Endothelial cell of umbilical vein (primary cell): ENCODE results near the gene MCCC1. TPM values are rescaled to one million over a fixed set of nuclear protein-coding genes. Genes with fewer than 3 reads are reported as not detected.

Experiments
- BruUV-seq: library from RNA; stranded (reverse); fragments of 400-500 nt; replicated peaks from 2 replicates; lab custom pipeline; 2021; lab: Mats Ljungman, UMichigan
- CTCF ChIA-PET: fragments of 300-600, 350-600 bp; sonication (Branson Sonifier 250); formaldehyde crosslinking; loops from one replicate; lab custom pipeline; 2021; ENCODE audit warnings: antibody characterized with exemption, inconsistent platforms; lab: Charles Lee
- POLR2A ChIA-PET: fragments of 300-600, 350-600 bp; sonication (Branson Sonifier 250); formaldehyde crosslinking; loops from one replicate; lab custom pipeline; 2021; ENCODE audit warnings: antibody characterized with exemption, inconsistent platforms; lab: Charles Lee
- DNase-seq: peaks from one replicate; pipeline ENCODE4 v3.0.0-alpha.2; 2011; ENCODE audit warnings: low read depth, low spot score
- FAIRE-seq: peaks from 2 replicates; lab custom pipeline; 2011; peaks lifted over from hg19 to GRCh38; lab: Jason Lieb, UNC
- H2AFZ ChIP-seq: 2 replicates; pipeline ENCODE4 v1.6.0; 2012; ENCODE audit warnings: low read depth, low read length, control low read depth, inconsistent platforms
- H3K27ac ChIP-seq: 2 replicates; pipeline ENCODE4 v1.5.1; 2011; ENCODE audit warnings: low read depth, mild to moderate bottlenecking, control low read depth, low read length, moderate library complexity; ENCODE audit not compliant: insufficient read depth
- H3K27me3 ChIP-seq, 2 experiments: 2 replicates each; pipeline versions ENCODE4 v1.6.0 to v1.6.1; 2011; ENCODE audit warnings: low read length in 2 of 2, mixed read lengths in 1 of 2; ENCODE audit not compliant: control insufficient read depth in 2 of 2, insufficient read depth in 2 of 2
- H3K36me3 ChIP-seq, 2 experiments: 2 replicates in 1 of 2; 3 replicates in 1 of 2; pipeline ENCODE4 v1.5.1; 2011; ENCODE audit warnings: low read length in 2 of 2, mild to moderate bottlenecking in 1 of 2, moderate library complexity in 1 of 2; ENCODE audit not compliant: control insufficient read depth in 2 of 2, insufficient read depth in 2 of 2; ENCODE audit errors: extremely low read depth in 1 of 2
- H3K4me1 ChIP-seq: 3 replicates; pipeline ENCODE4 v1.5.1; 2011; ENCODE audit warnings: mild to moderate bottlenecking, low read length; ENCODE audit not compliant: control insufficient read depth, insufficient read depth; ENCODE audit errors: extremely low read depth
- H3K4me2 ChIP-seq: 2 replicates; pipeline ENCODE4 v1.6.1; 2011; ENCODE audit warnings: low read length, control low read depth, mixed read lengths; ENCODE audit not compliant: insufficient read depth
- H3K4me3 ChIP-seq, 3 experiments: fragments of 200-600 bp in 1 of 3; sonication (generic), shearing (Covaris generic) in 1 of 3; replicated peaks in 1 of 3; 2 replicates each; pipeline ENCODE4 v1.5.1; 2011 to 2016; ENCODE audit warnings: control low read depth in 3 of 3, low read length in 3 of 3, mild to moderate bottlenecking in 2 of 3, inconsistent platforms in 1 of 3, low read depth in 1 of 3, moderate library complexity in 1 of 3; ENCODE audit not compliant: insufficient read depth in 1 of 3
- H3K79me2 ChIP-seq: 2 replicates; pipeline ENCODE4 v1.6.0; 2012; ENCODE audit warnings: low read length, inconsistent platforms; ENCODE audit not compliant: control insufficient read depth, insufficient read depth
- H3K9ac ChIP-seq: replicated peaks from 2 replicates; pipeline ENCODE3; 2011; ENCODE audit warnings: low read length, control low read depth; ENCODE audit not compliant: insufficient read depth; ENCODE audit errors: extremely low read depth
- H3K9me1 ChIP-seq: replicated peaks from 3 replicates; pipeline ENCODE4 v1.6.0; 2011; ENCODE audit warnings: mild to moderate bottlenecking, low read length; ENCODE audit not compliant: control insufficient read depth, insufficient read depth; ENCODE audit errors: extremely low read depth
- H3K9me3 ChIP-seq: replicated peaks from 2 replicates; pipeline ENCODE4 v1.5.1; 2012; ENCODE audit warnings: low read length, inconsistent platforms; ENCODE audit not compliant: control insufficient read depth, insufficient read depth
- H4K20me1 ChIP-seq: replicated peaks from 2 replicates; pipeline ENCODE3; 2011; ENCODE audit warnings: mild to moderate bottlenecking, low read length; ENCODE audit not compliant: control insufficient read depth, insufficient read depth; ENCODE audit errors: extremely low read depth
- FOS ChIP-seq: IDR thresholded peaks from 2 replicates; pipeline ENCODE4 v1.6.1; 2011; ENCODE audit warnings: mild to moderate bottlenecking, low read length, moderate library complexity, borderline replicate concordance; ENCODE audit not compliant: insufficient read depth
- GATA2 ChIP-seq: IDR thresholded peaks from 2 replicates; pipeline ENCODE4 v1.7.0; 2011; ENCODE audit warnings: low read depth, mild to moderate bottlenecking, moderate library complexity, mixed read lengths, low read length; ENCODE audit not compliant: insufficient read length, insufficient read depth
- MYC ChIP-seq: IDR thresholded peaks from one replicate; pipeline ENCODE4 v1.6.1; 2011; ENCODE audit warnings: mild to moderate bottlenecking, low read depth, low read length
- POLR2A ChIP-seq: IDR thresholded peaks from 2 replicates; pipeline ENCODE4 v1.6.1; 2012; ENCODE audit warnings: low read depth, mild to moderate bottlenecking, control low read depth, low read length
- dilution Hi-C: fragments of 300-500 bp; cut with MboI; formaldehyde crosslinking; loops from one replicate; pipeline ENCODE4 v1.15.0; 2019; ENCODE audit warnings: low sequenced_read_pairs; ENCODE audit not compliant: extremely low pct_ligation_motif_present
- intact Hi-C: fragments of 100-400 bp; cut with micrococcal nuclease; formaldehyde crosslinking; loops from one replicate; pipeline ENCODE4 v1.10.0; 2022
- polyA plus RNA-seq, 4 experiments: library from polyadenylated mRNA; depleted of rRNA in 3 of 4; stranded (reverse) in 3 of 4; unstranded in 1 of 4; fragments of >200 nt; gene quantifications; 2 replicates each; pipeline versions ENCODE4 v1.2.1 to v1.2.3, GENCODE V29; 2011 to 2012; ENCODE audit warnings: missing spikeins in 1 of 4
- total RNA-seq: library from RNA; stranded (reverse); gene quantifications from 2 replicates; pipeline ENCODE4 v1.2.3, GENCODE V29; 2021
- TF ChIP-seq, protein P1 (sequence below), 2 donors: IDR thresholded peaks; 1 replicate in 1 of 2; 2 replicates in 1 of 2; pipeline ENCODE4 v1.5.1; 2011; ENCODE audit warnings: low read length in 2 of 2, mild to moderate bottlenecking in 2 of 2, moderate library complexity in 2 of 2, control low read depth in 1 of 2, inconsistent platforms in 1 of 2, low read depth in 1 of 2; ENCODE audit not compliant: insufficient read depth in 1 of 2; ENCODE audit errors: extremely low read depth in 1 of 2

MCCC1 gene
- total and polyA plus RNA-seq, 2 donors (not counting 3 experiments of a cell fraction or from before 2014, with no cell fraction given): 9.2 to 19.7 TPM

DNA sequence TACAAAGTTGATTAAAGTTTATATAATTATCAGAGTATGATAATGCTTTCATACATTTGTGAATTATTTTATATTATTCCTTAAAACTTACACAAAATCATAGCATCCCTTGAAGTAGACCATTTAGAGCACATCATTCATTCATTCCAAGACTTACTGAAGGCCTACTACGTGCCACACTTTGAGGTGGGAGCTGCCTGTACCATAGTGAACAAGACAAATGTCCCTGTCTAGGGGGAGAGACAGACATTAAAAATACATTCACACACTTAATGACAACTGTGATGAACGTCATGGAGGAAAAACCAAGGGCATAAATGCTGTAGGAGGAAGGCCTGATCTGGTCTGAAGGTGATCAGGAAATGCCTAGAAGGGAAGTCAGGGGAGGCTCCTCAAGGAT, 12.1 kb downstream of the MCCC1 start:
- Histone ChIP-seq H3K9ac (no peak overlapping the region), H3K27ac (no peak overlapping the region), H3K79me2 (no peaks in the 10 kb centered on the region), H4K20me1 (no peaks in the 10 kb centered on the region), H3K9me3 (no peaks in the 10 kb centered on the region), H3K4me1 (no peaks in the 10 kb centered on the region), H2AFZ (no peak overlapping the region), H3K4me2 (no peak overlapping the region), H3K4me3 (no peak overlapping the region), H3K9me1 (no peaks in the 10 kb centered on the region), H3K36me3 (peaks cover 3 to 6% of the 10 kb centered on the region in 2 experiments), H3K27me3 (no peaks in the 10 kb centered on the region)
- TF ChIP-seq, protein P1, sequence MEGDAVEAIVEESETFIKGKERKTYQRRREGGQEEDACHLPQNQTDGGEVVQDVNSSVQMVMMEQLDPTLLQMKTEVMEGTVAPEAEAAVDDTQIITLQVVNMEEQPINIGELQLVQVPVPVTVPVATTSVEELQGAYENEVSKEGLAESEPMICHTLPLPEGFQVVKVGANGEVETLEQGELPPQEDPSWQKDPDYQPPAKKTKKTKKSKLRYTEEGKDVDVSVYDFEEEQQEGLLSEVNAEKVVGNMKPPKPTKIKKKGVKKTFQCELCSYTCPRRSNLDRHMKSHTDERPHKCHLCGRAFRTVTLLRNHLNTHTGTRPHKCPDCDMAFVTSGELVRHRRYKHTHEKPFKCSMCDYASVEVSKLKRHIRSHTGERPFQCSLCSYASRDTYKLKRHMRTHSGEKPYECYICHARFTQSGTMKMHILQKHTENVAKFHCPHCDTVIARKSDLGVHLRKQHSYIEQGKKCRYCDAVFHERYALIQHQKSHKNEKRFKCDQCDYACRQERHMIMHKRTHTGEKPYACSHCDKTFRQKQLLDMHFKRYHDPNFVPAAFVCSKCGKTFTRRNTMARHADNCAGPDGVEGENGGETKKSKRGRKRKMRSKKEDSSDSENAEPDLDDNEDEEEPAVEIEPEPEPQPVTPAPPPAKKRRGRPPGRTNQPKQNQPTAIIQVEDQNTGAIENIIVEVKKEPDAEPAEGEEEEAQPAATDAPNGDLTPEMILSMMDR (IDR thresholded peaks at IDR 0.05; ENCODE audit: extremely low read depth in 1 of 2, insufficient read depth in 1 of 2, low read depth in 1 of 2, low read length in 2 of 2): no peak
- no peak for TF ChIP-seq POLR2A
- no peak for TF ChIP-seq MYC
- FAIRE-seq: no peak
- BruUV-seq: no TSS peak
- no peak for DNase-seq
- ChIA-PET CTCF (interaction anchor here (1.5 to 2.3 kb wide), 2 partner anchors 9 to 12 kb away, joined by 9 to 10 read pairs; partner anchors contain the start of gene MCCC1), POLR2A (no interaction called here)
- intact Hi-C loops: no loop called here
- dilution Hi-C loops: no loop called here

DNA sequence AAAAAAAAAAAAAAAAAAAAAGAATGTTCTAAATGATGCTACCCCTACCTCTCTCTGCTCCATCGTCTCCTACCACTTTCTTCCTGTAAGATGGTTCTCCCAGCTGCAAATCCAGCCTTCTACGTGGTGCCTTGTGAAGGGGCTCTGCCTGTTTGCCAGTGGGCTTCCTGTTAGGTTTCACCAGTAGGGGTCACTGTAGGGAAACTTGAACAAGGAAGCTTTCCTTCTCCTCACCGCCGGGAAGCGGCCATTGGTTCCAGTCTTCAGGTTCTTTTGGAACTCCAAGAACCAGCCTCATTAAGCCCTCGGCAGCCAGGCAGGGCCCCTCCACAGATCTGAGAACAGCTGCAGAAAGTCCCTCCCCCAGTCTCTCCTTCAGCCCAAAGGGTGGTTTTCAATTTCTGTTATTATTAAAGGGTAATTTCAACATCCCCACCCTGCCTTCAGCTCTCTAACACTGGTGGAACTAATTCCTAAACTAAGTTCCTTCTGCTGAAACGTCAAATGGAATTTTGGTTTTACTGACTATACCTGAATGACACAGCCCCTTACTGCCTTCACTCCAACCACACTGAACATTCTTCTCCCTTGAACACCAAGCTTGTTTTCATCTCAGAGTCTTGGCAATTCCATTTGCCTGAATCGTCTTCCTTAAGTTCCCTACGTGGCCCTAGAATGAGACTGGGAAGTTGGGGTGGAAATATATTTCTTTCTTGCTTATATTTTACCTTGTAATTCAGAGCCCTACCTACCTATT, 13.5 kb downstream of the MCCC1 start:
- Histone ChIP-seq H3K4me1 (no peaks in the 10 kb centered on the region), H2AFZ (no peak overlapping the region), H3K9ac (no peak overlapping the region), H3K36me3 (peaks cover 2 to 8% of the 10 kb centered on the region in 2 experiments), H3K27me3 (no peaks in the 10 kb centered on the region), H3K9me1 (no peaks in the 10 kb centered on the region), H4K20me1 (no peaks in the 10 kb centered on the region), H3K4me2 (no peak overlapping the region), H3K4me3 (no peak overlapping the region), H3K27ac (no peak overlapping the region), H3K9me3 (no peaks in the 10 kb centered on the region), H3K79me2 (no peaks in the 10 kb centered on the region)
- DNase-seq (no peak), FAIRE-seq (no peak)
- dilution Hi-C loops (no loop called here), intact Hi-C loops (no loop called here)
- ChIA-PET CTCF (interaction anchor here (0.7 to 2.3 kb wide), 7 partner anchors 11 to 369 kb away, joined by 3 to 10 read pairs (median 5); partner anchors contain the start of gene MCCC1), POLR2A (no interaction called here)
- TF ChIP-seq, protein P1 (IDR thresholded peaks at IDR 0.05; ENCODE audit: extremely low read depth in 1 of 2, insufficient read depth in 1 of 2, low read depth in 1 of 2, low read length in 2 of 2): peak; percentile 26 to 44
- TF ChIP-seq POLR2A (no peak), FOS (no peak), GATA2 (no peak)
- no TSS peak for BruUV-seq
